Cerebellar nuclear complex (tissue), 1 donor: ENCODE results near the gene ITPRIPL2.
A peak's percentile ranks its signal among the peaks of the same experiment; 100 is the strongest.

Source experiments
- DNase-seq, 2 experiments: peaks; one replicate each; lab custom pipeline; 2025; lab: John Stamatoyannopoulos, UW

Gene ITPRIPL2

GRCh38 chr16:19113577-19114358 lies at the start of gene ITPRIPL2:
ITPRIPL2 (plus strand) TSS chr16:19113964; CDS start chr16:19114462, 498 bp downstream.
- no peak for DNase-seq

- DNase-seq = no peak
Observed at GRCh38 chr16:19066988-19067348, 46.8 kb upstream of the ITPRIPL2 start.

- DNase-seq = peak; percentile 80 to 97
Observed at GRCh38 chr16:19067349-19068236, 46.2 kb upstream of the ITPRIPL2 start, which contains the start of gene COQ7. COQ7 (plus strand) TSS chr16:19067614; CDS start chr16:19067665, 51 bp downstream.

- DNase-seq = no peak
Observed at GRCh38 chr16:19068237-19068815, 45.4 kb upstream of the ITPRIPL2 start.

GRCh38 chr16:19071811-19072777 lies 41.7 kb upstream of the ITPRIPL2 start:
- peak in 1 of 2 experiments; percentile 15 for DNase-seq

GRCh38 chr16:19073344-19073743 lies 40.4 kb upstream of the ITPRIPL2 start:
- no peak for DNase-seq

DNA sequence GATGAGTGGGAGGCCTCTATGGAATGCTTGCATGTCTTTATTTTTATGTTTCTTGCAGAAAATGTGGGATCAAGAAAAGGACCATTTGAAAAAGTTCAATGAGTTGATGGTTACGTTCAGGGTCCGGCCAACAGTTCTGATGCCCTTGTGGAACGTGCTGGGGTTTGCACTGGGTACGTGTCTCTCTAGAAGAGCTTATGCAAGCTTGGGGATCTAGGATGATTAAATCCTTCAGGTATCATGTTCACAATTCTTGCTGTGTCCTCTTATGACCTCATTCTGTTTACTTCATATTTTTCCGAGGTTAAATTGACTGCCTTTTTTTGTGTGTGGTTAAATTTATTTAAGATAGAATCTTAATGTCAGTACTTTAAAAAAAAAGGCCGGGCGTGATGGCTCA lies 39.9 kb upstream of the ITPRIPL2 start:
- DNase-seq = no peak

DNA sequence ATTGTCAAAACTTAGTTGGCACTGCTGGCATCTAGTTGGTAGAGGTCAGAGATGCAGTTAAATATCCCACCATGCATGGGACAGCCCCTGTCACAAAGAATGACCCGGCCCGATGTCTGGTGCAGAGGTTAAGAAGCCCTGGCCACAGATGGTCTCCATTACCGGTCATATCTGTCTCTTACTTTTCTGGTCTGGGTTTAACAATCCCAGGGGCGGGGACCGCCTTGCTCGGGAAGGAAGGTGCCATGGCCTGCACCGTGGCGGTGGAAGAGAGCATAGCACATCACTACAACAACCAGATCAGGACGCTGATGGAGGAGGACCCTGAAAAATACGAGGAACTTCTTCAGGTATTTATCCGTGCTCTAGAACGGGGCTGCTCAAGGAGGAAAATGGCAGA lies 38.3 kb upstream of the ITPRIPL2 start:
- DNase-seq = no peak

- DNase-seq = no peak
Observed at GRCh38 chr16:19077879-19078278, 35.9 kb upstream of the ITPRIPL2 start.

DNA sequence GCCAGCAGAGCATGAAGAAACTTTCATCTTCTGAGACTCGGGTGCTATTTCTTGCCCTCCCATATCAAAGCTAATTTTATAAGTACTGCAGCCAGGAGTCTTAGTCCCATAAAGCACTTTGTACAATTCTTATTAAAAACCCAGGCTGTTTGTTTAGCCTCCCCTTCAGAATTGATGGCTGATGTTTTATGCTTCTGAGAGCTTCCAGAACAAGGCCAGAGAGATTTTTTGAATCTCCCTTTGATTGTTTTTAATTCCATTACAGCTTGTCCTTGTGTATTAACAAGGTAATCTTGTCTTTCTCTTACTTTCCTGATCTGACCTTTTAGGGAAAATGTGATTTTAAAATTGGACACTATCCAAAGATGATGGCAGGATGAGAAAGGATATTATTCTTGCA lies 30.1 kb upstream of the ITPRIPL2 start:
- no peak for DNase-seq

- DNase-seq = no peak
Observed at GRCh38 chr16:19084139-19084538, 29.6 kb upstream of the ITPRIPL2 start.

DNA sequence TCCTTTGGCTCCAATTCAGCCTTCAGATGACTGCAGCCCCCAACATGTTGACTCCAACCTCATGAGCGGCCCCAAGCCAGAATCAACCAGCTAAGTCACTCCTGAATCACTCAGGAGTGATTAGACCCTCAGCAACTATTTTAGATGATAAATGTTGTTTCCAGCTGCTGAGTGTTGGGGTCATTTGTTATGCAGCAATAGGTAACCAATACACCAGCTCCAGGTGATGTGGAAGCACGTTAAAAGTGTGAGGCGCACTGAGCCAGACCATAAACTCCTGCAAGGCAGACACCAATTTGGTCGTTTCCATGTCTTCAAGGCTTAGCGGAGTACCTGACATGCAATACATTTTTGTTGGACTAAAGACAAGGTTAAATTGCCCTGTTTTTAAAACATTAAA lies 28.9 kb upstream of the ITPRIPL2 start:
- DNase-seq = no peak

DNA sequence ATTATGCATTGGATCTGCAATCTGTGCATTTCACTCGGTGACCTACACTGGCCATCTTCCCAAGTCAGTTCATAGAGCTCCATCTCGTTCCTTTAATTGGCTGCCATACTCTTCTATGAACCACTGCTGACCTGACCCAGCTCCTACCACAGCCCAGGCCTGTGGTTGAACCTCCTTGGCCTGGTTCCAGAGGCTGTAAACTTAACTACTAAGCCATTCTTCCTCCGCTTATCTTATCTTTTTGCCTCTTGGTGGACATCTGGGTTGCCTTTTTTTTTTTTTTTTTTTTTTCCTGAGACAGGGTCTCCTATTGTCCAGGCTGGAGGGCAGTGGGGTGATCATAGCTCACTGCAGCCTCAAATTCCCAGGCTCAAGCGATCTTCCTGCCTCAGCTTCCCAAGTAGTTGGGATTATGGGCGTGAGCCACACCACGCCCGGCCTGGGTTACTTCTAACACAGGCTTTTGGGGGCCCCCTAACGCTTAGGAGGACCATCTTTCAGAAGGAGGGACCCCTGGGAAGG lies 28.0 kb upstream of the ITPRIPL2 start:
- DNase-seq = no peak

GRCh38 chr16:19086322-19087199 lies 27.2 kb upstream of the ITPRIPL2 start:
- DNase-seq = no peak

- no peak for DNase-seq
Observed at GRCh38 chr16:19088341-19088916, 25.3 kb upstream of the ITPRIPL2 start.

GRCh38 chr16:19089410-19089955 lies 24.3 kb upstream of the ITPRIPL2 start:
- DNase-seq = no peak

- DNase-seq = no peak
Observed at GRCh38 chr16:19090916-19091315, 22.8 kb upstream of the ITPRIPL2 start.

DNA sequence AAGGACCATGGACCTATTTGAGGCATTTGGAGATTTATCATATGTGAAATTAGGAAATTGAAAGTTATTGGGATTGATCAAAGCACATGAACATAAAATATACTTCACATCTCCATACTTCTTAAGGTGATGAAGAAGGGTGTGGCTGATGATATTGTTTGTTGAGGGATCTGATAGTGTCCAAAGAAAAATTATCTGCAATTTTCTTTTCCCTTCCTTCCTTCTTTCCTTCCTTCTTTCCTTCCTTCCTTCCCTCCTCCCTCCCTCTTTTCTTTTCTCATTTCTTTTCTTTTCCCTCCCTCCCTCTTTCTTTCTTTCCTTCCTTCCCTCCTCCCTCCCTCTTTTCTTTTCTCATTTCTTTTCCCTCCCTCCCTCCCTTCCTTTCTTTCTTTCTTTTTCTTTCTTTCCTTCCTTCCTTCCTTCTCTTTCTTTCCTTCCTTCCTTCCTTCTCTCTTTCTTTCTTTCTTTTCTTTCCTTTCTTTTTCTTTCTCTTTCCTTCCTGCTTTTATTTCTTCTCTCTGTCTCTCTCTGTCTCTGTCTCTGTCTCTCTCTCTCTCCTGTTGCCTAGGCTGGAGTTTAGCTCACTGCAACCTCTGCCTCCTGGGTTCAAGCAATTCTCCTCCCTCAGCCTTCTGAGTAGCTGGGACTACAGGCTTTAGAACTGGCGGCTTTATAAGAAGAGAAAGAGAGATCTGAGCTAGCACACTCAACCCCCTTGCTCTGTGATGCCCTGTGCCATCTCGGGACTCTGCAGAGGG lies 20.9 kb upstream of the ITPRIPL2 start:
- DNase-seq = no peak
